HCT116 (cell line): ENCODE data around the gene C5orf58. TPM values are rescaled to one million over a fixed set of nuclear protein-coding genes. Genes with fewer than 3 reads are reported as not detected.

Source experiments
- ATAC-seq: fragments of 200-7000 bp; cut with Tn5 transposase; 2 replicates; pipeline ENCODE4 v1.9.1; 2020; ENCODE audit warnings: mild to moderate bottlenecking, moderate library complexity
- BruUV-seq: library from RNA; stranded (reverse); fragments of 400-500 nt; replicated peaks from 2 replicates; lab custom pipeline; 2021; lab: Mats Ljungman, UMichigan
- CTCF ChIA-PET: fragments of 300-600 bp; sonication (Branson Sonifier 250); formaldehyde crosslinking; loops from one replicate; lab custom pipeline; 2021; ENCODE audit warnings: antibody characterized with exemption; lab: Charles Lee
- POLR2A ChIA-PET: fragments of 300-600, 350-600 bp; sonication (Branson Sonifier 250); formaldehyde crosslinking; loops from one replicate; lab custom pipeline; 2021; ENCODE audit warnings: antibody characterized with exemption; lab: Charles Lee
- RAD21 ChIA-PET, 2 experiments: fragments of 300-600 bp; sonication (Branson Sonifier 250); formaldehyde crosslinking; loops; one replicate each; lab custom pipeline; 2023; ENCODE audit warnings: low total read pairs in 2 of 2; ENCODE audit not compliant: uncharacterized antibody in 2 of 2, unreplicated experiment in 2 of 2, low non-redundant PET in 1 of 2; lab: Charles Lee
- DNase-seq: peaks from one replicate; pipeline ENCODE4 v3.0.0-alpha.2; 2010; ENCODE audit warnings: low read depth, low spot score
- H2AFZ ChIP-seq: fragments of 200-600 bp; shearing (Covaris generic), sonication (generic); 2 replicates; pipeline ENCODE4 v1.6.1; 2017; ENCODE audit warnings: low read depth, mixed run types, mixed read lengths, antibody characterized with exemption, low read length; ENCODE audit not compliant: poor library complexity, severe bottlenecking
- H3K27ac ChIP-seq: 2 replicates; pipeline ENCODE4 v1.5.1; 2012; ENCODE audit warnings: low read depth, low read length
- H3K27me3 ChIP-seq: fragments of 200-600 bp; sonication (generic); 2 replicates; pipeline ENCODE4 v1.6.1; 2016; ENCODE audit warnings: mixed run types, low read length, mixed read lengths; ENCODE audit not compliant: insufficient read depth
- H3K36me3 ChIP-seq, 2 experiments: fragments of 200-500 bp in 1 of 2; fragments of 200-600 bp in 1 of 2; sonication (Bioruptor generic) in 1 of 2; sonication (generic) in 1 of 2; 2 replicates each; pipeline versions ENCODE4 v1.5.1 to v1.6.1; 2014 to 2016; ENCODE audit warnings: low read length in 2 of 2, inconsistent platforms in 1 of 2, mixed read lengths in 1 of 2, mixed run types in 1 of 2; ENCODE audit not compliant: insufficient read depth in 2 of 2, control insufficient read depth in 1 of 2
- H3K4me1 ChIP-seq, 2 experiments: fragments of 200-600 bp in 1 of 2; sonication (generic) in 1 of 2; 2 replicates each; pipeline versions ENCODE4 v1.5.1 to v1.6.1; 2012 to 2017; ENCODE audit warnings: low read length in 2 of 2, inconsistent platforms in 1 of 2, mild to moderate bottlenecking in 1 of 2, mixed read lengths in 1 of 2, mixed run types in 1 of 2, moderate library complexity in 1 of 2; ENCODE audit not compliant: insufficient read depth in 2 of 2, control insufficient read depth in 1 of 2
- H3K4me2 ChIP-seq: fragments of 200-600 bp; sonication (generic); 2 replicates; pipeline ENCODE4 v1.6.1; 2017; ENCODE audit warnings: mixed run types, low read length, mixed read lengths
- H3K4me3 ChIP-seq, 2 experiments: fragments of 200-600 bp in 1 of 2; sonication (generic) in 1 of 2; replicated peaks in 1 of 2; 2 replicates each; pipeline ENCODE4 v1.5.1; 2011 to 2016; ENCODE audit warnings: low read length in 2 of 2, control low read depth in 1 of 2, low read depth in 1 of 2, mild to moderate bottlenecking in 1 of 2, mixed read lengths in 1 of 2, mixed run types in 1 of 2
- H3K79me2 ChIP-seq: fragments of 200-600 bp; sonication (generic); 2 replicates; pipeline ENCODE4 v1.6.1; 2017; ENCODE audit warnings: mild to moderate bottlenecking, mixed run types, low read length, moderate library complexity, mixed read lengths; ENCODE audit not compliant: insufficient read depth
- H3K9ac ChIP-seq: fragments of 200-600 bp; sonication (generic); 2 replicates; pipeline ENCODE4 v1.6.1; 2016; ENCODE audit warnings: low read length, mixed read lengths
- H3K9me2 ChIP-seq: fragments of 200-600 bp; sonication (generic), shearing (Covaris generic); 2 replicates; pipeline ENCODE4 v1.6.1; 2017; ENCODE audit warnings: mixed run types, mild to moderate bottlenecking, moderate library complexity; ENCODE audit not compliant: insufficient read depth
- H3K9me3 ChIP-seq, 2 experiments: fragments of 200-500 bp in 1 of 2; fragments of 200-600 bp in 1 of 2; sonication (Bioruptor generic) in 1 of 2; sonication (generic) in 1 of 2; 2 replicates each; pipeline ENCODE4 v1.6.1; 2014 to 2017; ENCODE audit warnings: low read length in 2 of 2, mixed read lengths in 2 of 2, inconsistent platforms in 1 of 2, low read depth in 1 of 2, mild to moderate bottlenecking in 1 of 2, mixed run types in 1 of 2, moderate library complexity in 1 of 2; ENCODE audit not compliant: control insufficient read depth in 1 of 2, insufficient read depth in 1 of 2
- H4K20me1 ChIP-seq: fragments of 200-600 bp; sonication (generic), shearing (Covaris generic); 2 replicates; pipeline ENCODE4 v1.6.1; 2017; ENCODE audit warnings: mixed run types, mild to moderate bottlenecking, moderate library complexity; ENCODE audit not compliant: insufficient read depth
- CBX3 ChIP-seq: IDR thresholded peaks from 2 replicates; pipeline ENCODE4 v1.6.1; 2012; ENCODE audit warnings: low read depth
- CEBPB ChIP-seq: IDR thresholded peaks from 2 replicates; pipeline ENCODE4 v1.6.1; 2012; ENCODE audit warnings: low read depth
- EGR1 ChIP-seq: IDR thresholded peaks from 2 replicates; pipeline ENCODE4 v1.6.1; 2012; ENCODE audit warnings: low read depth
- EZH2 ChIP-seq: fragments of 200-600 bp; sonication (generic); IDR thresholded peaks from 2 replicates; pipeline ENCODE4 v1.6.1; 2017; ENCODE audit warnings: antibody characterized with exemption, mixed run types
- EZH2phosphoT487 ChIP-seq: fragments of 200-600 bp; IDR thresholded peaks from 2 replicates; pipeline ENCODE4 v1.6.1; 2018; ENCODE audit warnings: antibody characterized with exemption, borderline replicate concordance
- FOSL1 ChIP-seq: IDR thresholded peaks from 2 replicates; pipeline ENCODE4 v1.6.1; 2012; ENCODE audit warnings: low read depth
- JUND ChIP-seq: IDR thresholded peaks from 2 replicates; pipeline ENCODE4 v1.6.1; 2012
- POLR2A ChIP-seq: IDR thresholded peaks from 2 replicates; pipeline ENCODE4 v1.7.0; 2011; ENCODE audit warnings: borderline replicate concordance; ENCODE audit not compliant: insufficient read depth, insufficient read length; ENCODE audit errors: extremely low read depth
- POLR2AphosphoS5 ChIP-seq: IDR thresholded peaks from 2 replicates; pipeline ENCODE4 v1.6.1; 2011; ENCODE audit warnings: mild to moderate bottlenecking, low read depth, low read length, moderate library complexity
- RAD21 ChIP-seq: IDR thresholded peaks from 2 replicates; pipeline ENCODE4 v1.6.1; 2012; ENCODE audit warnings: low read depth, mild to moderate bottlenecking
- SIN3A ChIP-seq: IDR thresholded peaks from 2 replicates; pipeline ENCODE4 v1.6.1; 2012; ENCODE audit warnings: low read depth
- SP1 ChIP-seq: IDR thresholded peaks from 2 replicates; pipeline ENCODE4 v1.6.1; 2012; ENCODE audit warnings: low read depth
- TCF7L2 ChIP-seq: IDR thresholded peaks from 2 replicates; pipeline ENCODE4 v1.7.0; 2011; ENCODE audit warnings: borderline replicate concordance, inconsistent platforms; ENCODE audit not compliant: insufficient read depth, insufficient read length; ENCODE audit errors: extremely low read depth
- YY1 ChIP-seq: IDR thresholded peaks from 2 replicates; pipeline ENCODE4 v1.6.1; 2011; ENCODE audit warnings: low read length, low read depth, moderate library complexity, mild to moderate bottlenecking; ENCODE audit not compliant: insufficient replicate concordance; ENCODE audit errors: extremely low read depth
- ZFX ChIP-seq: fragments of 450-650 bp; IDR thresholded peaks from 2 replicates; pipeline ENCODE4 v1.6.1; 2017
- ZNF274 ChIP-seq: fragments of 200-500 bp; sonication (Bioruptor generic); IDR thresholded peaks from 2 replicates; pipeline ENCODE4 v1.6.1; 2014; ENCODE audit warnings: mild to moderate bottlenecking, low read depth, low read length, inconsistent platforms
- intact Hi-C: fragments of 100-400 bp; cut with micrococcal nuclease; formaldehyde crosslinking; loops from 2 replicates; pipeline ENCODE4 v1.10.0; 2022
- total RNA-seq: library from RNA; stranded (reverse); gene quantifications from one replicate; pipeline ENCODE4 v1.2.1, GENCODE V29; 2021; ENCODE audit not compliant: unreplicated experiment
- TF ChIP-seq, protein P1 (sequence below), 3 experiments: fragments of 200-600 bp in 1 of 3; sonication (generic) in 1 of 3; IDR thresholded peaks in 2 of 3; conservative IDR thresholded peaks in 1 of 3; 2 replicates each; pipeline ENCODE4 v1.5.1; 2012 to 2017; ENCODE audit warnings: low read depth in 2 of 3, low read length in 2 of 3, antibody characterized with exemption in 1 of 3, borderline replicate concordance in 1 of 3, control low read depth in 1 of 3, mild to moderate bottlenecking in 1 of 3, mixed read lengths in 1 of 3, mixed run types in 1 of 3, moderate library complexity in 1 of 3; ENCODE audit not compliant: insufficient read depth in 1 of 3
- TF ChIP-seq, protein P2 (sequence below): IDR thresholded peaks from 2 replicates; pipeline ENCODE4 v1.6.1; 2012
- TF ChIP-seq, protein P3 (sequence below): IDR thresholded peaks from 2 replicates; pipeline ENCODE4 v1.6.1; 2012

The C5orf58 gene
- total RNA-seq, 1 experiment from 2014 or later, result not detected

DNA sequence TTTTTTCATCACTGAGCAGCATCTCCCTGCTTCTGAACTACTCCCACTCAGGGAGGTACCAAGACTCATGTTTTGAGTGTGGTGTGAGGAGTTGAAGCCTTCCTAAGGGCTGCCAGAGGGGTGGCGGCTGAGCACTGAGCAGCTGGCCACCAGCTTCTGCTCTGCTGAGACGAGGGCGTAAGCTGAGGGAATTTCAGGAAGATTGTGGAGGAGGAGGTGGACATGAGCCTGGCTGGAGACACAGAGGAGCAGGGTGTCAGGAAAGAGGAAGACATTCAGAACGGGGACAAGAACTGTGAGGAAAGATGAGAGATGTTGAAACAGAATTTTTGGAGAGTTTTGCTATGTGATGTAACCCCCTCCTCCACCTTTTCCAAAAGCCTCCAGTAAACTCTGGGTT, 57.0 kb downstream of the C5orf58 start:
- Histone ChIP-seq H3K79me2 (no peaks in the 10 kb centered on the region), H3K4me1 (no peaks in the 10 kb centered on the region), H3K4me3 (no peak overlapping the region), H3K9me3 (0 out of 4 replicates have a peak, but pooled peaks cover 0 to 7% of the 10 kb centered on the region in 2 experiments), H3K27me3 (peaks cover 86% of the 10 kb centered on the region), H4K20me1 (no peaks in the 10 kb centered on the region), H3K9ac (no peak overlapping the region), H3K4me2 (no peak overlapping the region), H3K27ac (no peak overlapping the region), H2AFZ (no peak overlapping the region), H3K36me3 (no peaks in the 10 kb centered on the region), H3K9me2 (no peaks in the 10 kb centered on the region)
- TF ChIP-seq RAD21, result no peak
- TF ChIP-seq EGR1, result no peak
- ChIA-PET CTCF (no interaction called here), POLR2A (no interaction called here), RAD21 (no interaction called here)
- BruUV-seq, result no TSS peak
- intact Hi-C loops, result no loop called here
- DNase-seq, result no peak
- ATAC-seq, result no peak

DNA sequence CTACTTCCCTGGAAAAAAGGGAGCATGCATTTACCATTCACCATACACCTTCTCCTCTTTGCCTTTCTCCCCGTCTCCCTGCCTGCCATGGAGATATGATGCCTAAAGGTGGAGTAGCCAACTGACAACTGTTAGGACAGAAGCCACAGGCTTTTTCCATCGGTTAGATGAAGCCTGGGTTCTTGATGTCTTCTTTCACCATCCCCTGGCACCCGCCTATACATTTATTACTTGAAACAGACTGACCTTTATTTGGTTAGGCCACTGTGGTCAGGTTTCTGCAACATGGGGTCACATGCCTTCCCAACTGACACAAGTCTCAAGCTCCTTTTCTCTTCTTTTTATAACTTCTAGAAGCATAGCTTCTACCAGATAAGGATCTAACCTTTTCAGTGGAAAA, 57.7 kb downstream of the C5orf58 start:
- no peaks in the 10 kb centered on the region for H3K36me3 ChIP-seq
- no peak overlapping the region for H2AFZ ChIP-seq
- H3K9ac ChIP-seq, result no peak overlapping the region
- BruUV-seq, result no TSS peak
- ChIA-PET RAD21 (no interaction called here), CTCF (no interaction called here), POLR2A (no interaction called here)
- H3K4me1 ChIP-seq, result no peaks in the 10 kb centered on the region
- DNase-seq, result no peak
- H3K9me2 ChIP-seq, result no peaks in the 10 kb centered on the region
- H3K4me2 ChIP-seq, result no peak overlapping the region
- H3K4me3 ChIP-seq, result no peak overlapping the region
- intact Hi-C loops, result no loop called here
- H3K9me3 ChIP-seq, result 0 out of 4 replicates have a peak, but pooled peaks cover 0 to 7% of the 10 kb centered on the region in 2 experiments
- peaks cover 87% of the 10 kb centered on the region for H3K27me3 ChIP-seq
- no peak for ATAC-seq
- H3K79me2 ChIP-seq, result no peaks in the 10 kb centered on the region
- no peaks in the 10 kb centered on the region for H4K20me1 ChIP-seq
- no peak overlapping the region for H3K27ac ChIP-seq
- TF ChIP-seq CEBPB, result no peak
- TF ChIP-seq, protein P1, sequence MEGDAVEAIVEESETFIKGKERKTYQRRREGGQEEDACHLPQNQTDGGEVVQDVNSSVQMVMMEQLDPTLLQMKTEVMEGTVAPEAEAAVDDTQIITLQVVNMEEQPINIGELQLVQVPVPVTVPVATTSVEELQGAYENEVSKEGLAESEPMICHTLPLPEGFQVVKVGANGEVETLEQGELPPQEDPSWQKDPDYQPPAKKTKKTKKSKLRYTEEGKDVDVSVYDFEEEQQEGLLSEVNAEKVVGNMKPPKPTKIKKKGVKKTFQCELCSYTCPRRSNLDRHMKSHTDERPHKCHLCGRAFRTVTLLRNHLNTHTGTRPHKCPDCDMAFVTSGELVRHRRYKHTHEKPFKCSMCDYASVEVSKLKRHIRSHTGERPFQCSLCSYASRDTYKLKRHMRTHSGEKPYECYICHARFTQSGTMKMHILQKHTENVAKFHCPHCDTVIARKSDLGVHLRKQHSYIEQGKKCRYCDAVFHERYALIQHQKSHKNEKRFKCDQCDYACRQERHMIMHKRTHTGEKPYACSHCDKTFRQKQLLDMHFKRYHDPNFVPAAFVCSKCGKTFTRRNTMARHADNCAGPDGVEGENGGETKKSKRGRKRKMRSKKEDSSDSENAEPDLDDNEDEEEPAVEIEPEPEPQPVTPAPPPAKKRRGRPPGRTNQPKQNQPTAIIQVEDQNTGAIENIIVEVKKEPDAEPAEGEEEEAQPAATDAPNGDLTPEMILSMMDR (IDR thresholded peaks at IDR 0.05 in 2 of 3, conservative IDR thresholded peaks at IDR 0.05 in 1 of 3; ENCODE audit: borderline replicate concordance in 1 of 3, insufficient read depth in 1 of 3, low read depth in 2 of 3, low read length in 2 of 3), result no peak
- TF ChIP-seq, protein P2, sequence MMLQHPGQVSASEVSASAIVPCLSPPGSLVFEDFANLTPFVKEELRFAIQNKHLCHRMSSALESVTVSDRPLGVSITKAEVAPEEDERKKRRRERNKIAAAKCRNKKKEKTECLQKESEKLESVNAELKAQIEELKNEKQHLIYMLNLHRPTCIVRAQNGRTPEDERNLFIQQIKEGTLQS, result no peak
- no peak for TF ChIP-seq TCF7L2
- no peak for TF ChIP-seq ZNF274
- TF ChIP-seq POLR2A, result no peak
- no peak for TF ChIP-seq SP1
- TF ChIP-seq ZFX, result no peak
- no peak for TF ChIP-seq POLR2AphosphoS5
- TF ChIP-seq JUND, result no peak
- TF ChIP-seq SIN3A, result no peak
- no peak for TF ChIP-seq FOSL1
- TF ChIP-seq EZH2, result no peak
- no peak for TF ChIP-seq EZH2phosphoT487
- TF ChIP-seq, protein P3, sequence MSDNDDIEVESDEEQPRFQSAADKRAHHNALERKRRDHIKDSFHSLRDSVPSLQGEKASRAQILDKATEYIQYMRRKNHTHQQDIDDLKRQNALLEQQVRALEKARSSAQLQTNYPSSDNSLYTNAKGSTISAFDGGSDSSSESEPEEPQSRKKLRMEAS, result no peak
- no peak for TF ChIP-seq RAD21
- TF ChIP-seq CBX3, result no peak
- TF ChIP-seq EGR1, result no peak
- no peak for TF ChIP-seq YY1
